HEK293 (cell line): Measurements from ENCODE around the gene CBX2.

Source experiments
- CTCF ChIA-PET: fragments of 350-600 bp; formaldehyde crosslinking; extraction: SDS; loops from one replicate; lab custom pipeline; 2021; ENCODE audit warnings: antibody characterized with exemption; lab: Yijun Ruan, JAX
- POLR2A ChIA-PET: fragments of 300-600 bp; formaldehyde crosslinking; extraction: SDS; loops from one replicate; lab custom pipeline; 2020; ENCODE audit warnings: antibody characterized with exemption, inconsistent platforms; lab: Yijun Ruan, JAX
- H3K27ac ChIP-seq: fragments of 200-500 bp; sonication (Bioruptor generic); 2 replicates; pipeline ENCODE4 v1.5.1; 2014; ENCODE audit warnings: low read depth, low read length, control low read depth, inconsistent platforms; ENCODE audit errors: extremely low read depth
- H3K36me3 ChIP-seq, 2 experiments: fragments of 200-500 bp in 1 of 2; sonication (Bioruptor generic) in 1 of 2; 1 replicate in 1 of 2; 2 replicates in 1 of 2; pipeline ENCODE4 v1.5.1; 2014 to 2017; ENCODE audit warnings: inconsistent platforms in 2 of 2, low read length in 2 of 2; ENCODE audit not compliant: control insufficient read depth in 2 of 2, insufficient read depth in 1 of 2
- H3K4me1 ChIP-seq: fragments of 200-500 bp; sonication (Bioruptor generic); 2 replicates; pipeline ENCODE4 v1.5.1; 2014; ENCODE audit warnings: mild to moderate bottlenecking, low read length, inconsistent platforms; ENCODE audit not compliant: control insufficient read depth, insufficient read depth
- H3K4me3 ChIP-seq: 2 replicates; pipeline ENCODE4 v1.5.1; 2011; ENCODE audit warnings: low read depth, mild to moderate bottlenecking, control low read depth, low read length, moderate library complexity
- H3K9me3 ChIP-seq: fragments of 200-500 bp; sonication (Bioruptor generic); 2 replicates; pipeline ENCODE4 v1.5.1; 2014; ENCODE audit warnings: low read depth, low read length, inconsistent platforms; ENCODE audit not compliant: control insufficient read depth, insufficient read depth
- FEZF1 ChIP-seq: fragments of 450-650 bp; formaldehyde crosslinking; IDR thresholded peaks from 2 replicates; pipeline ENCODE4 v1.5.1; 2016; ENCODE audit warnings: missing biosample characterization, missing genetic modification characterization
- KLF16 ChIP-seq: fragments of 450-650 bp; formaldehyde crosslinking; IDR thresholded peaks from 2 replicates; pipeline ENCODE4 v1.5.1; 2017; ENCODE audit warnings: missing biosample characterization, missing genetic modification characterization
- SCRT2 ChIP-seq: fragments of 450-650 bp; formaldehyde crosslinking; IDR thresholded peaks from 2 replicates; pipeline ENCODE4 v1.5.1; 2016; ENCODE audit warnings: missing biosample characterization, missing genetic modification characterization
- SP2 ChIP-seq: fragments of 450-650 bp; formaldehyde crosslinking; IDR thresholded peaks from 2 replicates; pipeline ENCODE4 v1.5.1; 2016; ENCODE audit warnings: missing biosample characterization, missing genetic modification characterization
- ZBTB20 ChIP-seq: fragments of 450-650 bp; formaldehyde crosslinking; IDR thresholded peaks from 2 replicates; pipeline ENCODE4 v1.5.1; 2016; ENCODE audit warnings: missing biosample characterization, missing genetic modification characterization
- ZNF366 ChIP-seq: fragments of 450-650 bp; formaldehyde crosslinking; conservative IDR thresholded peaks from 2 replicates; pipeline ENCODE4 v1.5.1; 2016; ENCODE audit warnings: missing biosample characterization, missing genetic modification characterization
- ZNF398 ChIP-seq: fragments of 450-650 bp; formaldehyde crosslinking; IDR thresholded peaks from 2 replicates; pipeline ENCODE4 v1.5.1; 2017; ENCODE audit warnings: missing biosample characterization, missing genetic modification characterization
- ZNF449 ChIP-seq: fragments of 450-650 bp; formaldehyde crosslinking; IDR thresholded peaks from 2 replicates; pipeline ENCODE4 v1.5.1; 2017; ENCODE audit warnings: missing biosample characterization, mild to moderate bottlenecking, missing genetic modification characterization, moderate library complexity
- ZNF510 ChIP-seq: fragments of 450-650 bp; formaldehyde crosslinking; IDR thresholded peaks from 2 replicates; pipeline ENCODE4 v1.5.1; 2018; ENCODE audit warnings: mild to moderate bottlenecking, missing genetic modification characterization, missing biosample characterization; ENCODE audit not compliant: insufficient replicate concordance
- ZNF600 ChIP-seq: fragments of 450-650 bp; formaldehyde crosslinking; IDR thresholded peaks from 2 replicates; pipeline ENCODE4 v1.5.1; 2016; ENCODE audit warnings: missing biosample characterization, missing genetic modification characterization
- ZNF670 ChIP-seq: fragments of 450-650 bp; formaldehyde crosslinking; IDR thresholded peaks from 2 replicates; pipeline ENCODE4 v1.5.1; 2016; ENCODE audit warnings: missing biosample characterization, missing genetic modification characterization, low read depth
- ZNF785 ChIP-seq: fragments of 450-650 bp; formaldehyde crosslinking; IDR thresholded peaks from 2 replicates; pipeline ENCODE4 v1.5.1; 2016; ENCODE audit warnings: missing biosample characterization, missing genetic modification characterization
- TF ChIP-seq, protein P1 (sequence below): fragments of 450-650 bp; formaldehyde crosslinking; IDR thresholded peaks from 2 replicates; pipeline ENCODE4 v1.5.1; 2016; ENCODE audit warnings: missing biosample characterization, missing genetic modification characterization
- TF ChIP-seq, protein P2 (sequence below): fragments of 450-650 bp; formaldehyde crosslinking; IDR thresholded peaks from 2 replicates; pipeline ENCODE4 v1.5.1; 2016; ENCODE audit warnings: missing biosample characterization, missing genetic modification characterization
- TF ChIP-seq, protein P3 (sequence below): fragments of 450-650 bp; formaldehyde crosslinking; conservative IDR thresholded peaks from 2 replicates; pipeline ENCODE4 v1.5.1; 2016; ENCODE audit warnings: low read depth, missing biosample characterization, missing genetic modification characterization
- TF ChIP-seq, protein P4 (sequence below): fragments of 450-650 bp; formaldehyde crosslinking; IDR thresholded peaks from 2 replicates; pipeline ENCODE4 v1.5.1; 2017; ENCODE audit warnings: missing biosample characterization, missing genetic modification characterization

CBX2 gene

GRCh38 chr17:79794659-79795511, 16.9 kb downstream of the CBX2 start:
- TF ChIP-seq, protein P1, sequence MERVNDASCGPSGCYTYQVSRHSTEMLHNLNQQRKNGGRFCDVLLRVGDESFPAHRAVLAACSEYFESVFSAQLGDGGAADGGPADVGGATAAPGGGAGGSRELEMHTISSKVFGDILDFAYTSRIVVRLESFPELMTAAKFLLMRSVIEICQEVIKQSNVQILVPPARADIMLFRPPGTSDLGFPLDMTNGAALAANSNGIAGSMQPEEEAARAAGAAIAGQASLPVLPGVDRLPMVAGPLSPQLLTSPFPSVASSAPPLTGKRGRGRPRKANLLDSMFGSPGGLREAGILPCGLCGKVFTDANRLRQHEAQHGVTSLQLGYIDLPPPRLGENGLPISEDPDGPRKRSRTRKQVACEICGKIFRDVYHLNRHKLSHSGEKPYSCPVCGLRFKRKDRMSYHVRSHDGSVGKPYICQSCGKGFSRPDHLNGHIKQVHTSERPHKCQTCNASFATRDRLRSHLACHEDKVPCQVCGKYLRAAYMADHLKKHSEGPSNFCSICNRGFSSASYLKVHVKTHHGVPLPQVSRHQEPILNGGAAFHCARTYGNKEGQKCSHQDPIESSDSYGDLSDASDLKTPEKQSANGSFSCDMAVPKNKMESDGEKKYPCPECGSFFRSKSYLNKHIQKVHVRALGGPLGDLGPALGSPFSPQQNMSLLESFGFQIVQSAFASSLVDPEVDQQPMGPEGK = peak; percentile 49; the same call in 1 of the 2 replicates
- TF ChIP-seq ZNF785 (tag by site-specific recombination) (no peak), ZNF449 (tag by site-specific recombination) (no peak), ZNF510 (tag by site-specific recombination) (no peak), ZNF398 (no peak)
- TF ChIP-seq, protein P2, sequence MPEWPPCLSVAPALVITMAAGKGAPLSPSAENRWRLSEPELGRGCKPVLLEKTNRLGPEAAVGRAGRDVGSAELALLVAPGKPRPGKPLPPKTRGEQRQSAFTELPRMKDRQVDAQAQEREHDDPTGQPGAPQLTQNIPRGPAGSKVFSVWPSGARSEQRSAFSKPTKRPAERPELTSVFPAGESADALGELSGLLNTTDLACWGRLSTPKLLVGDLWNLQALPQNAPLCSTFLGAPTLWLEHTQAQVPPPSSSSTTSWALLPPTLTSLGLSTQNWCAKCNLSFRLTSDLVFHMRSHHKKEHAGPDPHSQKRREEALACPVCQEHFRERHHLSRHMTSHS (tag by site-specific recombination) = no peak
- TF ChIP-seq, protein P3, sequence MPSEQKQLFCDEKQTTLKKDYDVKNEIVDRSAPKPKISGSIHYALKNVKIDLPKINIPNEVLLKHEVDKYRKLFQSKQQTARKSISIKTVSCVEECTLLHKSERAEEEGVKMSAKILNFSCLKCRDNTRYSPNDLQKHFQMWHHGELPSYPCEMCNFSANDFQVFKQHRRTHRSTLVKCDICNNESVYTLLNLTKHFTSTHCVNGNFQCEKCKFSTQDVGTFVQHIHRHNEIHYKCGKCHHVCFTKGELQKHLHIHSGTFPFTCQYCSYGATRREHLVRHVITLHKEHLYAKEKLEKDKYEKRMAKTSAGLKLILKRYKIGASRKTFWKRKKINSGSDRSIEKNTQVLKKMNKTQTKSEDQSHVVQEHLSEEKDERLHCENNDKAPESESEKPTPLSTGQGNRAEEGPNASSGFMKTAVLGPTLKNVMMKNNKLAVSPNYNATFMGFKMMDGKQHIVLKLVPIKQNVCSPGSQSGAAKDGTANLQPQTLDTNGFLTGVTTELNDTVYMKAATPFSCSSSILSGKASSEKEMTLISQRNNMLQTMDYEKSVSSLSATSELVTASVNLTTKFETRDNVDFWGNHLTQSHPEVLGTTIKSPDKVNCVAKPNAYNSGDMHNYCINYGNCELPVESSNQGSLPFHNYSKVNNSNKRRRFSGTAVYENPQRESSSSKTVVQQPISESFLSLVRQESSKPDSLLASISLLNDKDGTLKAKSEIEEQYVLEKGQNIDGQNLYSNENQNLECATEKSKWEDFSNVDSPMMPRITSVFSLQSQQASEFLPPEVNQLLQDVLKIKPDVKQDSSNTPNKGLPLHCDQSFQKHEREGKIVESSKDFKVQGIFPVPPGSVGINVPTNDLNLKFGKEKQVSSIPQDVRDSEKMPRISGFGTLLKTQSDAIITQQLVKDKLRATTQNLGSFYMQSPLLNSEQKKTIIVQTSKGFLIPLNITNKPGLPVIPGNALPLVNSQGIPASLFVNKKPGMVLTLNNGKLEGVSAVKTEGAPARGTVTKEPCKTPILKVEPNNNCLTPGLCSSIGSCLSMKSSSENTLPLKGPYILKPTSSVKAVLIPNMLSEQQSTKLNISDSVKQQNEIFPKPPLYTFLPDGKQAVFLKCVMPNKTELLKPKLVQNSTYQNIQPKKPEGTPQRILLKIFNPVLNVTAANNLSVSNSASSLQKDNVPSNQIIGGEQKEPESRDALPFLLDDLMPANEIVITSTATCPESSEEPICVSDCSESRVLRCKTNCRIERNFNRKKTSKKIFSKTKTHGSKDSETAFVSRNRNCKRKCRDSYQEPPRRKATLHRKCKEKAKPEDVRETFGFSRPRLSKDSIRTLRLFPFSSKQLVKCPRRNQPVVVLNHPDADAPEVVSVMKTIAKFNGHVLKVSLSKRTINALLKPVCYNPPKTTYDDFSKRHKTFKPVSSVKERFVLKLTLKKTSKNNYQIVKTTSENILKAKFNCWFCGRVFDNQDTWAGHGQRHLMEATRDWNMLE (tag by site-specific recombination) = no peak
- peaks cover 0 to 15% of the 10 kb centered on the region in 2 experiments; a peak in 1 of 3 replicates for H3K36me3 ChIP-seq
- peaks cover 19% of the 10 kb centered on the region for H3K4me1 ChIP-seq
- no peaks in the 10 kb centered on the region for H3K9me3 ChIP-seq
- ChIA-PET CTCF (interaction anchor here (0.6 to 1.7 kb wide), 4 partner anchors 39 to 929 kb away, joined by 3 to 7 read pairs (median 5); no protein-coding TSS in a partner anchor), POLR2A (interaction anchor here (1.1 to 2.1 kb wide), 2 partner anchors 15 to 45 kb away, joined by 5 to 8 read pairs; partner anchors contain the start of gene CBX4)
- no peak overlapping the region for H3K4me3 ChIP-seq
- no peak overlapping the region for H3K27ac ChIP-seq

DNA sequence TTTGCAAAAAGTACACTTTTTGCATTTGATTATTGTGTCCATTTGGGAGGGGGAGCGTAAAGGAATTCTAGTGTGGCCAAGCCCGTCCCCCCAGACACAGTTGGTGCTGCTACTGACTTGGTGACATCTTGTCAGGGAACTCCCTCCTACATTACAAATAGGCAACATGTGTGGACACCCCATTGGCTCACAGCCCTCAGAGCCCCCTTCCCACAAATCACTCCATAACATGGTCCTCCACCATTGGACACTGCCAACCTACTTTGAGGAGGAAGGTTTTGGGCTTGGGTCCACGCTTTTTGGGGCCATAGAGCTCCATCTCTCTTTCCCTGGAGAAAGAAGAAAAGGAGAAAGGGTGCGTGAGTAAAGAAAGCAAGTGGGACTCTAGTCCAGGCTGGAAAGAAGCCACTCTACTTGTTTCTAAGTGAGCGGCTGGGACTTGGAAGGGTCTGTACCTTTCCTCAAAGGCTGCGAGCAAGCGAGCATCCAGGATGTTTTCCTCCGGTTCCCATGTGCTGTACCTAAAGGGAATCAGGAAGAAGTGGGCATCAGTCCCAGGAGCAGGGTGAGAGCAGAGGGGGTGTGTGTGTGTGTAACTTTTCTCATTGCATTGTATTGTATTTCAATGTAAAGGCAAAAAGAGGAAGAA, 18.0 kb downstream of the CBX2 start:
- POLR2A ChIA-PET = interaction anchor here (1.1 to 3.7 kb wide), 13 partner anchors 9 to 197 kb away, joined by 4 to 61 read pairs (median 12); partner anchors contain the start of genes CBX2 and CBX4
- CTCF ChIA-PET = interaction anchor here (0.6 to 1.7 kb wide), 5 partner anchors 22 to 209 kb away, joined by 3 to 7 read pairs (median 4); partner anchors contain the start of gene CBX4
- Histone ChIP-seq H3K4me1 (peaks cover 23% of the 10 kb centered on the region), H3K4me3 (peak overlapping the region; percentile 95), H3K9me3 (no peaks in the 10 kb centered on the region), H3K27ac (peak overlapping the region; percentile 88; the same call in 1 of the 2 replicates), H3K36me3 (peaks cover 0 to 15% of the 10 kb centered on the region in 2 experiments; a peak in 1 of 3 replicates)
- TF ChIP-seq, protein P4, sequence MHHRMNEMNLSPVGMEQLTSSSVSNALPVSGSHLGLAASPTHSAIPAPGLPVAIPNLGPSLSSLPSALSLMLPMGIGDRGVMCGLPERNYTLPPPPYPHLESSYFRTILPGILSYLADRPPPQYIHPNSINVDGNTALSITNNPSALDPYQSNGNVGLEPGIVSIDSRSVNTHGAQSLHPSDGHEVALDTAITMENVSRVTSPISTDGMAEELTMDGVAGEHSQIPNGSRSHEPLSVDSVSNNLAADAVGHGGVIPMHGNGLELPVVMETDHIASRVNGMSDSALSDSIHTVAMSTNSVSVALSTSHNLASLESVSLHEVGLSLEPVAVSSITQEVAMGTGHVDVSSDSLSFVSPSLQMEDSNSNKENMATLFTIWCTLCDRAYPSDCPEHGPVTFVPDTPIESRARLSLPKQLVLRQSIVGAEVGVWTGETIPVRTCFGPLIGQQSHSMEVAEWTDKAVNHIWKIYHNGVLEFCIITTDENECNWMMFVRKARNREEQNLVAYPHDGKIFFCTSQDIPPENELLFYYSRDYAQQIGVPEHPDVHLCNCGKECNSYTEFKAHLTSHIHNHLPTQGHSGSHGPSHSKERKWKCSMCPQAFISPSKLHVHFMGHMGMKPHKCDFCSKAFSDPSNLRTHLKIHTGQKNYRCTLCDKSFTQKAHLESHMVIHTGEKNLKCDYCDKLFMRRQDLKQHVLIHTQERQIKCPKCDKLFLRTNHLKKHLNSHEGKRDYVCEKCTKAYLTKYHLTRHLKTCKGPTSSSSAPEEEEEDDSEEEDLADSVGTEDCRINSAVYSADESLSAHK (tag by site-specific recombination) = no peak
- TF ChIP-seq ZNF366 = peak; percentile 41; the same call in 1 of the 2 replicates
- TF ChIP-seq KLF16 (tag by site-specific recombination) = no peak
- TF ChIP-seq SCRT2 (tag by site-specific recombination) = no peak
- no peak for TF ChIP-seq ZNF510 (tag by site-specific recombination)
- peak; percentile 33; the same call in 1 of the 2 replicates for TF ChIP-seq ZNF600 (tag by site-specific recombination)
- TF ChIP-seq ZBTB20 (tag by site-specific recombination) = no peak
- TF ChIP-seq SP2 = peak; percentile 26; the same call in 1 of the 2 replicates
- no peak for TF ChIP-seq ZNF670
- TF ChIP-seq FEZF1 = 0 out of 2 replicates have a peak, but pooled peaks have one; percentile 14
